ENCODE data around the gene ABCD4. TPM values are rescaled to one million over a fixed set of nuclear protein-coding genes. Genes with fewer than 3 reads are reported as not detected.
"Not testable (repeated sequence)": the region's sequence is repeated elsewhere in the genome, so short reads cannot be mapped to it uniquely, and the experiment has no call there.

ABCD4 gene
- total RNA-seq, 1 donor from 2014 or later: 113 TPM

DNA sequence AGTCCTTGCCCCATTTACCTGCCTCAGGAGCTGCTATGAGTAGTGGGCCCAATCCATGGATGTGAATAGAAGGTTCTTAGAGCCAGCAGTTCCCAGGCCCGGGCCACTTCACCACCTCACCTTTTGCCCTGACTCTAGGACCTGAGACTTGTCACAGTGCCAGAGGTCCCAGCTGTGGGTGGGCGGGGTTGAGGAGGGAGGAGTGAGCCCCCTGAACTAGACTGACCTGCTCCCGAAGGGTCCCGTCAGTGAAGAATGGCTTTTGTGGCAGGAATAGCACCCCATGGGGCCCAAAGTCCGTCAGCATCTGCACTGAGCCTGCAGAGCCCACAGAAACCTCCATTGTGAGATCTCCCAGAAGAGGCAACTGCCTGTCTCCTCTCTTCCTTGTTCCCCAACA is 12.9 kb downstream of the ABCD4 start:
- H3K27me3 Mint-ChIP-seq (ENCODE audit: low read depth): no peaks in the 10 kb centered on the region
- no peak for DNase-seq (ENCODE audit: low spot score in 2 of 2, unreplicated experiment in 2 of 2)
- H3K4me1 Mint-ChIP-seq: no peaks in the 10 kb centered on the region
- no peak overlapping the region for H3K4me3 Mint-ChIP-seq
- H3K9me3 Mint-ChIP-seq: no peaks in the 10 kb centered on the region
- no peak overlapping the region for H3K27ac Mint-ChIP-seq
- TF ChIP-seq, protein P1, sequence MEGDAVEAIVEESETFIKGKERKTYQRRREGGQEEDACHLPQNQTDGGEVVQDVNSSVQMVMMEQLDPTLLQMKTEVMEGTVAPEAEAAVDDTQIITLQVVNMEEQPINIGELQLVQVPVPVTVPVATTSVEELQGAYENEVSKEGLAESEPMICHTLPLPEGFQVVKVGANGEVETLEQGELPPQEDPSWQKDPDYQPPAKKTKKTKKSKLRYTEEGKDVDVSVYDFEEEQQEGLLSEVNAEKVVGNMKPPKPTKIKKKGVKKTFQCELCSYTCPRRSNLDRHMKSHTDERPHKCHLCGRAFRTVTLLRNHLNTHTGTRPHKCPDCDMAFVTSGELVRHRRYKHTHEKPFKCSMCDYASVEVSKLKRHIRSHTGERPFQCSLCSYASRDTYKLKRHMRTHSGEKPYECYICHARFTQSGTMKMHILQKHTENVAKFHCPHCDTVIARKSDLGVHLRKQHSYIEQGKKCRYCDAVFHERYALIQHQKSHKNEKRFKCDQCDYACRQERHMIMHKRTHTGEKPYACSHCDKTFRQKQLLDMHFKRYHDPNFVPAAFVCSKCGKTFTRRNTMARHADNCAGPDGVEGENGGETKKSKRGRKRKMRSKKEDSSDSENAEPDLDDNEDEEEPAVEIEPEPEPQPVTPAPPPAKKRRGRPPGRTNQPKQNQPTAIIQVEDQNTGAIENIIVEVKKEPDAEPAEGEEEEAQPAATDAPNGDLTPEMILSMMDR (IDR thresholded peaks at IDR 0.05; ENCODE audit: unreplicated experiment): no peak
- H3K36me3 Mint-ChIP-seq: peaks cover 25% of the 10 kb centered on the region

DNA sequence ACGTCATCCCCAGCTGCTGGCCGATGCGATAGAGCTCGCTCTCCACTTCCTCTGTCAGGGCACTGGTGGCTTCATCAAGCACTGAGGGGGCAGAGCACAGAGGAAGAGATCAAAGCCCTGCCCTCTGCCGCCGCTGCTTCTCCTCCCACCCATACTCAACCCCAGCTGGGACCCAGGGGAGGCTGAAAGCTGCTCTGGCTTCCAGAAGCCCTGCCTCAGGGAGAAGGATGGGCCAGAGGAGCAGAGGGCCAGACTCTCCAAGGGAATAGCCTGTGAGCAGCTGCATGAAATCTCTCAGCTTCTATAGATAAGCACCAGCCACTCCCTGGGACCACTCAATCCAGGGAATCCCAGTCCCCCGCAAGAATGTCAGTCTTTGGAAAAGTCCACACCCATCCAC is 16.0 kb downstream of the ABCD4 start:
- DNase-seq (ENCODE audit: low spot score in 2 of 2, unreplicated experiment in 2 of 2): no peak
- Mint-ChIP-seq H3K4me1 (no peaks in the 10 kb centered on the region), H3K9me3 (no peaks in the 10 kb centered on the region), H3K27ac (no peak overlapping the region), H3K36me3 (peaks cover 34% of the 10 kb centered on the region), H3K4me3 (no peak overlapping the region), H3K27me3 (ENCODE audit: low read depth) (no peaks in the 10 kb centered on the region)
- TF ChIP-seq, protein P1 (IDR thresholded peaks at IDR 0.05; ENCODE audit: unreplicated experiment): no peak

DNA sequence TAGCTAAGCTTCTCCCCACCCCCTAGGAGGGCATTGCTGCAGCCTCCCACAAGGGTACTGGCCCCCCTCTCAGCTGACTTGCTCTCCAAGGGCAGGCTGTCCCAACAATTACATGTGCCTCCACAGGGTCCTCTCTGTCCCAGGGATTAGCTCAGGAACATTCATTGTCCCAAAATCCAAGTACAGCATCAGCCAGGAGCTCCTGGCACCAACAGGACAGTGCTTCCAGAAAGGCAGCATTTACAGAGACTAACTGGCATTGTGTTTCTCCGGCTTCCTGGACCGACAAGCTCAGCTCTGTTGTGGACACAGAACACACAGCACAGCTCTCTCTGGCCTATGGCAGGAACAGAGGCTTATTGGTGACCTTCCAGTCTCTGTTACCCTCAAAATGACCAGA is 21.7 kb downstream of the ABCD4 start:
- no peak overlapping the region for H3K27ac Mint-ChIP-seq
- H3K36me3 Mint-ChIP-seq: peaks cover 40% of the 10 kb centered on the region
- H3K4me1 Mint-ChIP-seq: peaks cover under 1% of the 10 kb centered on the region
- DNase-seq (ENCODE audit: low spot score in 2 of 2, unreplicated experiment in 2 of 2): no peak
- H3K4me3 Mint-ChIP-seq: no peak overlapping the region
- no peaks in the 10 kb centered on the region for H3K27me3 Mint-ChIP-seq (ENCODE audit: low read depth)
- TF ChIP-seq, protein P1 (IDR thresholded peaks at IDR 0.05; ENCODE audit: unreplicated experiment): no peak
- peaks cover 15% of the 10 kb centered on the region for H3K9me3 Mint-ChIP-seq

DNA sequence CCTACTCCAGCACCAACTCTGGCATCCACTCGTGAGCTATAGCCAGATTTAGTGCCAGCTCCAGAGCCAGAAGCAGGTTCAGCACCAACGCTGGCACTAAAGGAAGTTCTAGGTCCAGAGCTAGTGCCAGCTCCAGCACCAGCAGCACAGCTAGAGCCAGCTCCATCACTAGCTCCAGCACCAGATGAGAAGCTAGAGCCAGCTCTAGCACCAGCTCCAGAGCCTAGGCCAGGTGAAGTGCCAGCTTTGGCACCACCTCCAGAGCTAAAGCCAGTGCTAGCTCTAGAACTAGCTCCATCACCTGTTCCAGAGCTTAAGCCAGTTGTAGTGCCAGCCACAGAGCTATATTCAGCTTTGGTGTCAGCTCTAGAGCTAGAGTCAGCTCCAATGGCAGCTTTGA is 24.7 kb downstream of the ABCD4 start:
- Mint-ChIP-seq H3K4me1 (peaks cover 8% of the 10 kb centered on the region), H3K4me3 (no peak overlapping the region), H3K9me3 (peaks cover 15% of the 10 kb centered on the region), H3K27ac (no peak overlapping the region), H3K27me3 (ENCODE audit: low read depth) (no peaks in the 10 kb centered on the region), H3K36me3 (peaks cover 24% of the 10 kb centered on the region)
- TF ChIP-seq, protein P1 (IDR thresholded peaks at IDR 0.05; ENCODE audit: unreplicated experiment): no peak
- no peak for DNase-seq (ENCODE audit: low spot score in 2 of 2, unreplicated experiment in 2 of 2)

DNA sequence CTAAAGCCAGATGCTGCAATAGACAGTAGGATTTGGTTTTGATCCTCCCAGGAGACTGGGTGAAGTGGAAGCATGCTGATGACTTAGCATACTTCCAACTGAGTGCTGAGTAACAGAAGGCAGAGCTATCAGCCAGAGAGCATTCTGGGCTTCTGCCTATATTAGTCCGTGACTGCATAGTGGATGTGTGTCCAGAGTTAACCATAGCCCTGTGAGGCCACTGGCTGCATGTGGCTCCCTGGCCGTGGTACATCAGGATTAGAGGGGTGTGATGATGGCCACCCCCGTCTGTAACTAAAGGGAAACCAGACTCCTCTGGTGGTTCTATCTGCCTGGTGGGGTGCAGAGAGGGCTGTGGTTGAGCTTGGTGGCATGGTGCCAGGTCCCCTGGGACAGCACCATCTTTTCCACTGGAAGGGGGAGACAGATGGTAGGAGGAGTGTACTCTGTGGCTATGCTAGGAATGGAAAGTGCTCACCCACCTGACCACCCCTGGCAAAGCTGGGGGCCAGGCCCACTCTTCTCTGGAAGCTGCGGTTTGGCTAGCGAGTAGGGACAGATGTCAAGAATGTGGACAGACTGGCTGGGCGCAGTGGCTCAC is 27.4 kb downstream of the ABCD4 start:
- H3K4me3 Mint-ChIP-seq: no peak overlapping the region
- TF ChIP-seq, protein P1 (IDR thresholded peaks at IDR 0.05; ENCODE audit: unreplicated experiment): no peak
- DNase-seq (ENCODE audit: low spot score in 2 of 2, unreplicated experiment in 2 of 2): no peak
- H3K9me3 Mint-ChIP-seq: peaks cover 10% of the 10 kb centered on the region
- H3K27me3 Mint-ChIP-seq (ENCODE audit: low read depth): peaks cover 4% of the 10 kb centered on the region
- peaks cover 8% of the 10 kb centered on the region for H3K4me1 Mint-ChIP-seq
- H3K36me3 Mint-ChIP-seq: peaks cover 10% of the 10 kb centered on the region
- no peak overlapping the region for H3K27ac Mint-ChIP-seq

DNA sequence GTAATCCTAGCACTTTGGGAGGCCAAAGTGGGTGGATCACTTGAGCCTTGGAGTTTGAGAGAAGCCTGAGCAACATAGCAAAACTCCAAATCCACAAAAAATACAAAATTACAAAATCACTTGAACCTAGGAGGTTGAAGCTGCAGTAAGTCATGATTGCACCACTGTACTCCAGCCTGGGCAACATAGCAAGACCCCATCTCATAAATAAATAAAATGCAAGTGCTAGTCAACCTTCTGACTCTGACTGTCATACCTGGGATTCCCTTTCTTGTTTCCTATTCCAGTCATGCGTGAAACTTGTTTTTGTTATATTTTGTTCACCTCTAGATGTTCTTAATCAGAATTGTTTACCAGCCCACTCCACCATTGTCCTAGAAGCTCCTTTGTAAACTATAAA is 31.4 kb downstream of the ABCD4 start:
- no peak overlapping the region for H3K27ac Mint-ChIP-seq

DNA sequence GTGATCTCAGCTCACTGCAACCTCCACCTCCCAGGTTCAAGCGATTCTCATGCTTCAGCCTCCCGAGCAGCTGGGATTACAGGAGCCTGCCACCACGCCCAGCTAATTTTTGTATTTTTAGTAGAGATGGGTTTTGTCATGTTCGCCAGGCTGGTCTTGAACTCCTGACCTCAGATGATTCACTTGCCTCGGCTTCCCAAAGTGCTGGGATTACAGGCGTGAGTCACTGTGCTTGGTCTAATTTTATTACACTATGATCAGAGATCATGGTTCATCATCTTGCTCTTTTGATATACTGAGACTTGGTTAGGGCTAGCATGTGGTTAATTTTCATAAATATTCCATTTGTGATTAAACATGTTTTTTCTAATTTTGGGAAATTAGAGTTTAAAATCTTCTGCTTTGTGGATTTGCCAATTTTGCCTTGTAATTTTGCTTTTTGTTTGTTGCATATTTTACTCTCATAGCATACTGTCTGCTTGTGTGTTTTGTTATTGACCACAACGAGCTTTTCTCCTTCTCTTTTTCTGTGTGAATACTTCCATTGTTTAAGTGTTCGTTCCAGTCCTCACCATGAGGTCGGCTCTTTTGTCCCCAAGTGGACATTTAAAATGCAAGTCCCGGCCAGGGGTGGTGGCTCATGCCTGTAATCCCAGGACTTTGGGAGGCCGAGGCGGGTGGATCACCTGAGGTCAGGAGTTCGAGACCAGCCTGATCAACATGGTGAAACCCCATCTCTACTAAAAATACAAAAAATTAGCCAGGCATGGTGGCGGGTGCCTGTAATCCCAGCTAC is 32.2 kb downstream of the ABCD4 start:
- H3K36me3 Mint-ChIP-seq; DNase-seq (ENCODE audit: low spot score in 2 of 2, unreplicated experiment in 2 of 2); H3K9me3 Mint-ChIP-seq; H3K4me3 Mint-ChIP-seq; H3K27ac Mint-ChIP-seq; H3K4me1 Mint-ChIP-seq; H3K27me3 Mint-ChIP-seq (ENCODE audit: low read depth): not testable (repeated sequence)

More for the DNA sequence above, 31.4 kb downstream of the ABCD4 start:
- TF ChIP-seq, protein P1 (IDR thresholded peaks at IDR 0.05; ENCODE audit: unreplicated experiment): no peak
- no peaks in the 10 kb centered on the region for H3K36me3 Mint-ChIP-seq
- peaks cover 4% of the 10 kb centered on the region for H3K27me3 Mint-ChIP-seq (ENCODE audit: low read depth)
- DNase-seq (ENCODE audit: low spot score in 2 of 2, unreplicated experiment in 2 of 2): no peak
- peaks cover 8% of the 10 kb centered on the region for H3K4me1 Mint-ChIP-seq
- no peak overlapping the region for H3K4me3 Mint-ChIP-seq
- H3K9me3 Mint-ChIP-seq: no peaks in the 10 kb centered on the region

All from mesothelial cell of epicardium (in vitro differentiated cells).